Measurements from ENCODE around the gene PRR33.

GRCh38 chr11:1909524-1909923 is 17.8 kb upstream of the PRR33 start:
- no peak for TF ChIP-seq CTCF (IDR thresholded peaks at IDR 0.05)
- TF ChIP-seq POLR2AphosphoS5 (IDR thresholded peaks at IDR 0.05), result no peak
- no peak for TF ChIP-seq POLR2A (IDR thresholded peaks at IDR 0.05)

All from prostate gland (tissue), 2 donors.